H9 (cell line): Measurements from ENCODE around the gene CCNB1. TPM values are rescaled to one million over a fixed set of nuclear protein-coding genes. Genes with fewer than 3 reads are reported as not detected.
A peak's percentile ranks its signal among the peaks of the same experiment; 100 is the strongest.

Experiments used
- DNase-seq: peaks from one replicate; pipeline ENCODE4 v3.0.0-alpha.2; 2017
- H2AFZ ChIP-seq: one replicate; pipeline ENCODE4 v1.6.1; 2013; ENCODE audit warnings: mild to moderate bottlenecking, low read length, control low read depth, moderate library complexity
- H2AK5ac ChIP-seq: 2 replicates; pipeline ENCODE4 v1.6.1; 2013; ENCODE audit warnings: low read length, control low read depth, mixed read lengths; ENCODE audit not compliant: insufficient read length
- H2BK120ac ChIP-seq: one replicate; pipeline ENCODE4 v1.6.1; 2013; ENCODE audit warnings: low read depth, mild to moderate bottlenecking, low read length, control low read depth, inconsistent platforms; ENCODE audit not compliant: poor library complexity, severe bottlenecking
- H2BK12ac ChIP-seq: 2 replicates; pipeline ENCODE4 v1.6.1; 2013; ENCODE audit warnings: low read length, control low read depth, mixed read lengths, low read depth; ENCODE audit not compliant: insufficient read length
- H2BK15ac ChIP-seq: 2 replicates; pipeline ENCODE4 v1.6.1; 2013; ENCODE audit warnings: low read depth, low read length, control low read depth
- H2BK20ac ChIP-seq: one replicate; pipeline ENCODE4 v1.6.1; 2013; ENCODE audit warnings: low read depth, mild to moderate bottlenecking, low read length, control low read depth, inconsistent platforms; ENCODE audit not compliant: poor library complexity, severe bottlenecking
- H2BK5ac ChIP-seq: 2 replicates; pipeline ENCODE4 v1.6.1; 2013; ENCODE audit warnings: low read length, control low read depth, mixed read lengths; ENCODE audit not compliant: insufficient read length
- H3K14ac ChIP-seq: 2 replicates; pipeline ENCODE4 v1.6.1; 2013; ENCODE audit warnings: low read length, control low read depth; ENCODE audit not compliant: insufficient read depth
- H3K18ac ChIP-seq: 2 replicates; pipeline ENCODE4 v1.6.1; 2013; ENCODE audit warnings: low read depth, mild to moderate bottlenecking, mixed read lengths, low read length, control low read depth; ENCODE audit not compliant: insufficient read length
- H3K23ac ChIP-seq: 2 replicates; pipeline ENCODE4 v1.6.1; 2013; ENCODE audit warnings: low read length, control low read depth, mixed read lengths, low read depth; ENCODE audit not compliant: insufficient read length
- H3K23me2 ChIP-seq: 2 replicates; pipeline ENCODE4 v1.6.1; 2013; ENCODE audit warnings: low read depth, mild to moderate bottlenecking, mixed read lengths, low read length, control low read depth; ENCODE audit not compliant: insufficient read length, poor library complexity, severe bottlenecking
- H3K27ac ChIP-seq: 2 replicates; pipeline ENCODE4 v1.5.1; 2013; ENCODE audit warnings: low read length, control low read depth, mixed read lengths, low read depth; ENCODE audit not compliant: insufficient read length
- H3K27me3 ChIP-seq: 2 replicates; pipeline ENCODE4 v1.6.1; 2013; ENCODE audit warnings: low read length, control low read depth, inconsistent platforms; ENCODE audit not compliant: insufficient read depth
- H3K4ac ChIP-seq: 2 replicates; pipeline ENCODE4 v1.6.1; 2013; ENCODE audit warnings: low read depth, mild to moderate bottlenecking, control low read depth, inconsistent platforms, low read length, moderate library complexity
- H3K4me1 ChIP-seq: 2 replicates; pipeline ENCODE4 v1.6.1; 2013; ENCODE audit warnings: low read length, control low read depth, inconsistent platforms; ENCODE audit not compliant: insufficient read depth
- H3K4me2 ChIP-seq: 2 replicates; pipeline ENCODE4 v1.6.1; 2013; ENCODE audit warnings: low read length, control low read depth, mixed read lengths; ENCODE audit not compliant: insufficient read length, insufficient read depth
- H3K56ac ChIP-seq: 2 replicates; pipeline ENCODE4 v1.6.1; 2013; ENCODE audit warnings: low read depth, mild to moderate bottlenecking, mixed read lengths, low read length, control low read depth; ENCODE audit not compliant: insufficient read length
- H3K79me1 ChIP-seq: 2 replicates; pipeline ENCODE4 v1.6.1; 2013; ENCODE audit warnings: low read depth, mild to moderate bottlenecking, moderate library complexity, low read length, control low read depth, inconsistent platforms; ENCODE audit not compliant: insufficient read depth, poor library complexity, severe bottlenecking
- H3K79me2 ChIP-seq: 2 replicates; pipeline ENCODE4 v1.6.1; 2013; ENCODE audit warnings: low read length, control low read depth, inconsistent platforms; ENCODE audit not compliant: insufficient read depth
- H3K9ac ChIP-seq: 2 replicates; pipeline ENCODE4 v1.6.1; 2013; ENCODE audit warnings: low read length, control low read depth, mixed read lengths; ENCODE audit not compliant: insufficient read length; ENCODE audit errors: extremely low read depth
- H3K9me3 ChIP-seq: one replicate; pipeline ENCODE4 v1.6.1; 2013; ENCODE audit warnings: low read depth, low read length, inconsistent platforms; ENCODE audit not compliant: control insufficient read depth
- H3T11ph ChIP-seq: one replicate; pipeline ENCODE4 v1.6.1; 2013; ENCODE audit warnings: mild to moderate bottlenecking, low read length, control low read depth, inconsistent platforms
- H4K20me1 ChIP-seq: one replicate; pipeline ENCODE4 v1.6.1; 2013; ENCODE audit not compliant: control insufficient read depth, insufficient read length, insufficient read depth
- H4K5ac ChIP-seq: 2 replicates; pipeline ENCODE4 v1.6.1; 2013; ENCODE audit warnings: low read depth, mild to moderate bottlenecking, mixed read lengths, low read length, control low read depth; ENCODE audit not compliant: insufficient read length
- H4K8ac ChIP-seq: replicated peaks from 2 replicates; pipeline ENCODE4 v1.6.1; 2013; ENCODE audit warnings: low read length, control low read depth, mixed read lengths, low read depth; ENCODE audit not compliant: insufficient read length
- H4K91ac ChIP-seq: 2 replicates; pipeline ENCODE4 v1.6.1; 2013; ENCODE audit warnings: low read depth, mild to moderate bottlenecking, moderate library complexity, mixed read lengths, low read length, control low read depth; ENCODE audit not compliant: insufficient read length
- H3K27ac Mint-ChIP-seq, 3 experiments: 2 replicates in 2 of 3; 3 replicates in 1 of 3; pipeline ENCODE4 v1.8.0; 2020 to 2021; ENCODE audit warnings: mixed read lengths in 3 of 3, mild to moderate bottlenecking in 1 of 3, moderate library complexity in 1 of 3
- H3K27me3 Mint-ChIP-seq: 2 replicates; pipeline ENCODE4 v1.8.0; 2021; ENCODE audit warnings: low read depth, mild to moderate bottlenecking, moderate library complexity, mixed read lengths
- H3K36me3 Mint-ChIP-seq, 3 experiments: 2 replicates in 2 of 3; 3 replicates in 1 of 3; pipeline ENCODE4 v1.8.0; 2020 to 2021; ENCODE audit warnings: low read depth in 3 of 3, mixed read lengths in 3 of 3; ENCODE audit not compliant: insufficient read depth in 1 of 3
- H3K4me1 Mint-ChIP-seq, 2 experiments: 2 replicates each; pipeline ENCODE4 v1.8.0; 2020; ENCODE audit warnings: mixed read lengths in 2 of 2
- H3K4me3 Mint-ChIP-seq, 2 experiments: 2 replicates in 1 of 2; 3 replicates in 1 of 2; pipeline ENCODE4 v1.8.0; 2020 to 2021; ENCODE audit warnings: mild to moderate bottlenecking in 2 of 2, mixed read lengths in 2 of 2, moderate library complexity in 1 of 2
- H3K9me3 Mint-ChIP-seq, 2 experiments: 2 replicates in 1 of 2; 3 replicates in 1 of 2; pipeline ENCODE4 v1.8.0; 2020; ENCODE audit warnings: mild to moderate bottlenecking in 2 of 2, mixed read lengths in 2 of 2, moderate library complexity in 1 of 2
- WGBS: extraction: QIAGEN DNeasy Blood & Tissue Kit; methylation state at CpG from one replicate; pipeline ENCODE4 v1.1.7; 2013; ENCODE audit warnings: missing lambda C conversion rate, low lambda C conversion rate, mixed read lengths; ENCODE audit not compliant: insufficient read length; ENCODE audit errors: extremely low coverage; 5-methylcytosine and 5-hydroxymethylcytosine counted together
- total RNA-seq: library from RNA; stranded (reverse); gene quantifications from 2 replicates; pipeline ENCODE4 v1.2.1, GENCODE V29; 2021
- TF ChIP-seq, protein P1 (sequence below): fragments of 200-600 bp; sonication (generic); conservative IDR thresholded peaks from 3 replicates; pipeline ENCODE4 v1.8.0; 2021; ENCODE audit warnings: antibody characterized with exemption, mild to moderate bottlenecking

The CCNB1 gene
- total RNA-seq, 1 experiment from 2014 or later, result 310 TPM

DNA sequence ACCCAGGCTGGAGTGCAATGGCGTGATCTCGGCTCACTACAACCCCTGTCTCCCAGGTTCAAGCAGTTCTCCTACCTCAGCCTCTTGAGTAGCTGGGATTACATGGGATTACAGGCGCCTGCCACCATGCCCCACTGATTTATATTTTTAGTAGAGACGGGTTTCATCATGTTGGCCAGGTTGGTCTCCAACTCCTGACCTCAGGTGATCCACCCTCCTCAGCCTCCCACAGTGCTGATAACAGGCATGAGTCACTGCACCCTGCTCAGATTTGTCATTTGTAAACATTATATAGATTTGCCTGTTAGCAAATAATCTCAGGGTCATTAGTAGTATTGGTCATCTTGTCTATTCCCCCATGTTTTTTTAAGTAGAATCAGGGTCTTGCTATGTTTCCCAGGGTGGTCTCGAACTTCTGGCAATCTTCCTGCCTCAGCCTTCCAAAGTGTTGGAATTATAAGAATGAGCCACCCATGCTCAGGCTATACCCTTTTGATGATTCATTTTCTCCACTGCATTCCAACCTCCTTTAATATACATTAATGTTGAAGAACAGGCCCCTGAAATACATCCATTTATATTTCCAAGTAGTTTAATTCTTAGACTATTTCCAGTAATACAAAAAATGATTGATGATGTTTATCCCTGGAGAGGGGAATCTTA is 39.7 kb downstream of the CCNB1 start:
- no peak for DNase-seq
- Mint-ChIP-seq H3K9me3 (no peaks in the 10 kb centered on the region), H3K27ac (0 out of 7 replicates have a peak overlapping the region, but pooled peaks of 1 of the 3 experiments have one; percentile 33), H3K4me3 (no peak overlapping the region), H3K36me3 (peaks cover 19 to 68% (median 62%) of the 10 kb centered on the region in 3 experiments; a peak in 6 of 7 replicates), H3K4me1 (no peaks in the 10 kb centered on the region), H3K27me3 (no peaks in the 10 kb centered on the region)
- Histone ChIP-seq H2BK5ac (no peak overlapping the region), H3K23me2 (no peaks in the 10 kb centered on the region), H3K4ac (no peak overlapping the region), H2AFZ (no peak overlapping the region), H3K27me3 (no peaks in the 10 kb centered on the region), H3K9me3 (no peaks in the 10 kb centered on the region), H3K56ac (no peak overlapping the region), H2AK5ac (no peak overlapping the region), H2BK15ac (no peak overlapping the region), H2BK120ac (no peak overlapping the region), H3K27ac (no peak overlapping the region), H4K5ac (no peak overlapping the region), H4K91ac (no peak overlapping the region), H3K79me1 (no peaks in the 10 kb centered on the region), H4K20me1 (no peaks in the 10 kb centered on the region), H3T11ph (no peak overlapping the region), H2BK20ac (no peak overlapping the region), H3K9ac (no peak overlapping the region), H4K8ac (no peak overlapping the region), H3K4me2 (no peak overlapping the region), H3K23ac (no peak overlapping the region), H3K14ac (no peak overlapping the region), H3K18ac (no peak overlapping the region), H3K79me2 (no peaks in the 10 kb centered on the region), H2BK12ac (no peak overlapping the region), H3K4me1 (no peaks in the 10 kb centered on the region)
- no CpG with 5 or more reads among the region's 5 CpGs for WGBS
- TF ChIP-seq, protein P1, sequence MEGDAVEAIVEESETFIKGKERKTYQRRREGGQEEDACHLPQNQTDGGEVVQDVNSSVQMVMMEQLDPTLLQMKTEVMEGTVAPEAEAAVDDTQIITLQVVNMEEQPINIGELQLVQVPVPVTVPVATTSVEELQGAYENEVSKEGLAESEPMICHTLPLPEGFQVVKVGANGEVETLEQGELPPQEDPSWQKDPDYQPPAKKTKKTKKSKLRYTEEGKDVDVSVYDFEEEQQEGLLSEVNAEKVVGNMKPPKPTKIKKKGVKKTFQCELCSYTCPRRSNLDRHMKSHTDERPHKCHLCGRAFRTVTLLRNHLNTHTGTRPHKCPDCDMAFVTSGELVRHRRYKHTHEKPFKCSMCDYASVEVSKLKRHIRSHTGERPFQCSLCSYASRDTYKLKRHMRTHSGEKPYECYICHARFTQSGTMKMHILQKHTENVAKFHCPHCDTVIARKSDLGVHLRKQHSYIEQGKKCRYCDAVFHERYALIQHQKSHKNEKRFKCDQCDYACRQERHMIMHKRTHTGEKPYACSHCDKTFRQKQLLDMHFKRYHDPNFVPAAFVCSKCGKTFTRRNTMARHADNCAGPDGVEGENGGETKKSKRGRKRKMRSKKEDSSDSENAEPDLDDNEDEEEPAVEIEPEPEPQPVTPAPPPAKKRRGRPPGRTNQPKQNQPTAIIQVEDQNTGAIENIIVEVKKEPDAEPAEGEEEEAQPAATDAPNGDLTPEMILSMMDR, result no peak
